SK-N-SH (cell line): ENCODE data around the gene TUBB3. TPM values are rescaled to one million over a fixed set of nuclear protein-coding genes. Genes with fewer than 3 reads are reported as not detected.

Source experiments
- CTCF ChIA-PET: fragments of 300-600, 350-600 bp; formaldehyde crosslinking; extraction: SDS; loops from one replicate; lab custom pipeline; 2021; lab: Yijun Ruan, JAX
- POLR2A ChIA-PET: fragments of 350-600 bp; sonication (Branson Sonifier 250); formaldehyde crosslinking; extraction: SDS; loops from one replicate; lab custom pipeline; 2020; ENCODE audit warnings: antibody characterized with exemption, inconsistent platforms; lab: Yijun Ruan, JAX
- DNase-seq: peaks from one replicate; pipeline ENCODE4 v3.0.0; 2012
- H2AFZ ChIP-seq: fragments of 200-600 bp; sonication (generic); 2 replicates; pipeline ENCODE4 v1.8.1; 2016; ENCODE audit warnings: antibody characterized with exemption, mild to moderate bottlenecking, low read depth
- H3F3A ChIP-seq: fragments of 200-600 bp; sonication (generic); replicated peaks from 2 replicates; pipeline ENCODE3; 2016; ENCODE audit warnings: antibody characterized with exemption, mild to moderate bottlenecking; ENCODE audit not compliant: insufficient read depth
- H3K27ac ChIP-seq, 2 experiments: fragments of 200-500 bp in 1 of 2; fragments of 200-600 bp in 1 of 2; sonication (Bioruptor generic) in 1 of 2; sonication (generic), shearing (Covaris generic) in 1 of 2; 2 replicates each; pipeline versions ENCODE4 v1.5.1 to v1.6.1; 2014 to 2016; ENCODE audit warnings: low read depth in 2 of 2, inconsistent platforms in 1 of 2, low read length in 1 of 2, mild to moderate bottlenecking in 1 of 2, mixed read lengths in 1 of 2
- H3K27me3 ChIP-seq: fragments of 200-600 bp; sonication (generic), shearing (Covaris generic); 2 replicates; pipeline ENCODE4 v1.6.1; 2016; ENCODE audit warnings: mixed run types; ENCODE audit not compliant: insufficient read depth
- H3K36me3 ChIP-seq, 2 experiments: fragments of 200-500 bp in 1 of 2; fragments of 200-600 bp in 1 of 2; sonication (Bioruptor generic) in 1 of 2; sonication (generic) in 1 of 2; replicated peaks in 1 of 2; 2 replicates each; pipeline versions ENCODE3 to v1.5.1; 2014 to 2016; ENCODE audit warnings: low read length in 1 of 2, mild to moderate bottlenecking in 1 of 2; ENCODE audit not compliant: insufficient read depth in 2 of 2, control insufficient read depth in 1 of 2
- H3K4me1 ChIP-seq, 2 experiments: fragments of 200-500 bp in 1 of 2; fragments of 200-600 bp in 1 of 2; sonication (Bioruptor generic) in 1 of 2; sonication (generic), shearing (Covaris generic) in 1 of 2; 2 replicates each; pipeline versions ENCODE4 v1.5.1 to v1.6.1; 2014 to 2016; ENCODE audit warnings: low read depth in 1 of 2, low read length in 1 of 2, mixed run types in 1 of 2; ENCODE audit not compliant: insufficient read depth in 2 of 2, control insufficient read depth in 1 of 2
- H3K4me2 ChIP-seq: fragments of 200-600 bp; sonication (generic), shearing (Covaris generic); 2 replicates; pipeline ENCODE4 v1.6.1; 2017; ENCODE audit warnings: mixed run types
- H3K4me3 ChIP-seq, 2 experiments: fragments of 200-500 bp in 1 of 2; fragments of 200-600 bp in 1 of 2; sonication (Bioruptor generic) in 1 of 2; sonication (generic), shearing (Covaris generic) in 1 of 2; 2 replicates each; pipeline versions ENCODE4 v1.5.1 to v1.8.1; 2014 to 2016; ENCODE audit warnings: low read depth in 2 of 2, inconsistent platforms in 1 of 2, low read length in 1 of 2, mild to moderate bottlenecking in 1 of 2, mixed read lengths in 1 of 2, moderate library complexity in 1 of 2
- H3K79me2 ChIP-seq: fragments of 200-600 bp; sonication (generic); 2 replicates; pipeline ENCODE4 v1.8.1; 2017; ENCODE audit warnings: mild to moderate bottlenecking; ENCODE audit not compliant: insufficient read depth
- H3K9ac ChIP-seq: fragments of 200-600 bp; sonication (generic); 2 replicates; pipeline ENCODE4 v1.6.1; 2017; ENCODE audit warnings: mixed run types
- H3K9me2 ChIP-seq: fragments of 200-600 bp; sonication (generic); 2 replicates; pipeline ENCODE4 v1.6.1; 2017; ENCODE audit warnings: mixed run types
- H3K9me3 ChIP-seq: fragments of 200-600 bp; sonication (generic); 2 replicates; pipeline ENCODE4 v1.6.1; 2017; ENCODE audit warnings: mixed run types, mild to moderate bottlenecking, moderate library complexity
- H4K20me1 ChIP-seq: fragments of 200-600 bp; sonication (generic); 2 replicates; pipeline ENCODE4 v1.6.1; 2017; ENCODE audit warnings: mild to moderate bottlenecking, mixed run types; ENCODE audit not compliant: insufficient read depth
- CHD2 ChIP-seq: fragments of 150-350 bp; IDR thresholded peaks from 2 replicates; pipeline ENCODE4 v1.6.1; 2018; ENCODE audit warnings: low read length; ENCODE audit not compliant: partially characterized antibody
- ELF1 ChIP-seq: IDR thresholded peaks from 2 replicates; pipeline ENCODE4 v1.4.0; 2012
- FOSL2 ChIP-seq: IDR thresholded peaks from 2 replicates; pipeline ENCODE4 v1.4.0; 2012; ENCODE audit warnings: low read depth, mild to moderate bottlenecking, moderate library complexity, borderline replicate concordance
- FOXM1 ChIP-seq: IDR thresholded peaks from 2 replicates; pipeline ENCODE4 v1.4.0; 2012; ENCODE audit warnings: low read depth, mild to moderate bottlenecking
- GATA2 ChIP-seq: sonication (generic); formaldehyde crosslinking; IDR thresholded peaks from 2 replicates; pipeline ENCODE4 v1.5.0; 2020; ENCODE audit warnings: mild to moderate bottlenecking, missing genetic modification reagents
- NRF1 ChIP-seq: IDR thresholded peaks from 2 replicates; pipeline ENCODE4 v1.6.1; 2012; ENCODE audit warnings: low read depth, mild to moderate bottlenecking, low read length
- SIN3A ChIP-seq: IDR thresholded peaks from 2 replicates; pipeline ENCODE4 v1.6.1; 2012; ENCODE audit warnings: low read depth, mild to moderate bottlenecking, low read length, moderate library complexity, borderline replicate concordance
- WGBS: methylation state at CpG from one replicate; pipeline ENCODE4 v1.1.6; 2017; ENCODE audit warnings: low lambda C conversion rate; 5-methylcytosine and 5-hydroxymethylcytosine counted together
- polyA plus RNA-seq, 3 experiments: library from polyadenylated mRNA; depleted of rRNA; stranded (reverse); fragments of >200 nt; gene quantifications; 2 replicates each; pipeline ENCODE4 v1.2.3, GENCODE V29; 2012
- TF ChIP-seq, protein P1 (sequence below): fragments of 150-350 bp; IDR thresholded peaks from 2 replicates; pipeline ENCODE4 v1.6.1; 2016; ENCODE audit warnings: mild to moderate bottlenecking, low read depth, low read length

TUBB3 gene
- polyA plus RNA-seq, 1 of the 3 experiments (the other 2 are of a cell fraction): 428 TPM

DNA sequence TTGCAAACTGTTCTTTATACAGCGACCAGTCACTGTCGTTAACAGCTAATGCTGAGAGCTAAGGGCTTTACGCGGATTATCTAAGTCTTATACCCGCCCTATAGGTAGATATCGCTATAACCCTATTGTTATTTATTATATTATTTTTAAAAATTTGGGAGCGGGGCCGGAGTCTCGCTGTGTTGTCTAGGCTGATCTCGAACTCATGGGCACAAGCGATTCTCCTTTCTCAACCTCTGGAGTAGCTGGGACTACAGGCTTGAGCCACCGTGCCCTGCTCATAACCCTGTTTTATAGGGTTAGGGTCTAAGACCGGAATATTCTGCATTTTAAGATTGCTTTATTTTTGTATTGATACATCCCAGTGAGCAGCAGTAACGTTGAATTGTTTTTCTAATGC is 50.1 kb downstream of the TUBB3 start:
- WGBS: 9% methylated on average over 14 of the region's 14 CpGs
- CTCF ChIA-PET: interaction anchor here (0.6 to 3.7 kb wide), 7 partner anchors 18 to 109 kb away, joined by 3 to 18 read pairs (median 4); partner anchors contain the start of genes DBNDD1 and DEF8
- POLR2A ChIA-PET: interaction anchor here (1.0 to 2.7 kb wide), 4 partner anchors 32 to 63 kb away, joined by 3 to 24 read pairs (median 5); partner anchors contain the start of gene TUBB3

DNA sequence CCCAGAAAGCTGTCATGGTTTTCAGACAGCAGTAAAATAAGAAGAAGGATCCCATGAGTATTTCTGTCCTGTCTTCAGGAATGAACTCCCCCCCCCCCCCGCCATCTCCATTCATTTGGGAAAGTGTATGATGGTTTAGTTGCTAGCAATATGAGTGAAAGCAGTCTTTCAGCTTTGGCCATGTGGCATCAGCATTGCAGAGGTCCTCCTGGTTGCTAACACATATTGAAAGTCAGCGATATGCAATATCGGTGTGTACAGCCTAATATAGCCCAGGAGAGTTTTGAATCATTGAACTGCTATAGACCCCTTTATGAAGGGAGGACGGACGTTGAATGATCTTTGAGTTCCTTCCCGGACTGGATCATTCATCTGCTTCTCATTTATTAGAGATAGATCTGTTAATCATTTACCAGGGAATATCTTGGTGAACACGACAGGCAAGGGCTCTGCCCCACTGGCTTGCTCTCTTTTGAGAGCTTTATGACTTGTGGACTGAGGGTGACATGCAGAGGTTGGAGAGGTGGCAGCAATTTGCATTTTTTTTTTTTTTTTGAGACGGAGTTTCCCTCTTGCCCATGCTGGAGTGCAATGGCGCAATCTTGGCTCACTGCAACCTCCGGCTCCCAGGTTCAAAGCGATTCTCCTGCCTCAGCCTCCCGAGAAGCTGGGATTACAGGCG is 50.7 kb downstream of the TUBB3 start:
- no peak for DNase-seq
- Histone ChIP-seq H3K27me3 (no peaks in the 10 kb centered on the region), H3K4me3 (peak overlapping the region; percentile 76 to 100), H3K36me3 (peaks cover 6 to 15% of the 10 kb centered on the region in 2 experiments), H3K4me1 (peaks cover 7 to 23% of the 10 kb centered on the region in 2 experiments; a peak in 3 of 4 replicates), H3K9me3 (no peaks in the 10 kb centered on the region), H3K79me2 (peaks cover 84% of the 10 kb centered on the region), H3K27ac (no peak overlapping the region), H3K9me2 (no peaks in the 10 kb centered on the region), H4K20me1 (peaks cover 5% of the 10 kb centered on the region; the same call in 1 of the 2 replicates), H3K4me2 (peak overlapping the region; percentile 97), H3K9ac (peak overlapping the region; percentile 98; the same call in 1 of the 2 replicates), H3F3A (peaks cover 2% of the 10 kb centered on the region), H2AFZ (no peak overlapping the region)
- POLR2A ChIA-PET: interaction anchor here (1.1 to 2.7 kb wide), 2 partner anchors 31 to 51 kb away, joined by 3 to 24 read pairs; partner anchors contain the start of gene TUBB3
- 87% methylated on average over 13 of the region's 13 CpGs for WGBS
- CTCF ChIA-PET: interaction anchor here (0.9 to 3.7 kb wide), 4 partner anchors 26 to 45 kb away, joined by 3 to 18 read pairs (median 4); partner anchors contain the start of genes DBNDD1 and DEF8
- no peak for TF ChIP-seq FOSL2

More for the DNA sequence above, 50.1 kb downstream of the TUBB3 start:
- peaks cover 78% of the 10 kb centered on the region for H3K79me2 ChIP-seq
- peaks cover 5% of the 10 kb centered on the region; the same call in 1 of the 2 replicates for H4K20me1 ChIP-seq
- no peak for DNase-seq
- TF ChIP-seq, protein P1, sequence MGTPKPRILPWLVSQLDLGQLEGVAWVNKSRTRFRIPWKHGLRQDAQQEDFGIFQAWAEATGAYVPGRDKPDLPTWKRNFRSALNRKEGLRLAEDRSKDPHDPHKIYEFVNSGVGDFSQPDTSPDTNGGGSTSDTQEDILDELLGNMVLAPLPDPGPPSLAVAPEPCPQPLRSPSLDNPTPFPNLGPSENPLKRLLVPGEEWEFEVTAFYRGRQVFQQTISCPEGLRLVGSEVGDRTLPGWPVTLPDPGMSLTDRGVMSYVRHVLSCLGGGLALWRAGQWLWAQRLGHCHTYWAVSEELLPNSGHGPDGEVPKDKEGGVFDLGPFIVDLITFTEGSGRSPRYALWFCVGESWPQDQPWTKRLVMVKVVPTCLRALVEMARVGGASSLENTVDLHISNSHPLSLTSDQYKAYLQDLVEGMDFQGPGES: no peak
- TF ChIP-seq GATA2 (CRISPR knock-in tag) (no peak), FOXM1 (no peak)
- TF ChIP-seq, all 33 proteins: peak for 0
- Histone ChIP-seq H3K9me3 (no peaks in the 10 kb centered on the region), H3K9ac (peak overlapping the region; percentile 98), H3K9me2 (no peaks in the 10 kb centered on the region), H3K27me3 (no peaks in the 10 kb centered on the region), H3K36me3 (peaks cover 6 to 13% of the 10 kb centered on the region in 2 experiments), H2AFZ (peak overlapping the region; percentile 99), H3F3A (peaks cover 7% of the 10 kb centered on the region), H3K4me3 (peak overlapping the region; percentile 76 to 100), H3K4me1 (peaks cover 7 to 23% of the 10 kb centered on the region in 2 experiments; a peak in 3 of 4 replicates), H3K4me2 (peak overlapping the region; percentile 97), H3K27ac (peak overlapping the region; percentile 73 to 94; a peak in 3 of 4 replicates)

DNA sequence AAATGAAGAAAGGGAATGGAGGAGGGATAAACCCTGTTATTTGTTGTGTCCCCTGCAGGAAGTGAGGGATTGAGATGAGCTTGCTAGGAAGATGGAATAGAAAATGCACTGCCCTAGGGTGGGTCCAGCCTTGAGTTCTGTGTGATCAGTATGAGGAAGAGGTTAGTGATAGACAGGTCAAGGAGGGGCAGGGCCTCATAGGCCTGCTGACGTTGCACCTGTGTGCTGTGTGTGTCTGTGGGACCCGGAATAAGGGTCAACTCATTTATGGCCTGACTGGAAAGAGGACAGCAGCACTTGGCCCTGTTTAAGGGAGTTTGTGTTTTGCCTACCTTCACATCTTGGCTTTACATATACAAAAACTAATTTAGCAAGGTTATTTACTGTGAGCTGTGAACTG is 51.7 kb downstream of the TUBB3 start:
- H3K27ac ChIP-seq: no peak overlapping the region
- H4K20me1 ChIP-seq: peaks cover 5% of the 10 kb centered on the region; the same call in 1 of the 2 replicates
- TF ChIP-seq FOXM1 (no peak), CHD2 (no peak), SIN3A (no peak), NRF1 (no peak), ELF1 (no peak)
- H3K27me3 ChIP-seq: no peaks in the 10 kb centered on the region
- WGBS: 91% methylated on average over 2 of the region's 2 CpGs
- H3F3A ChIP-seq: no peaks in the 10 kb centered on the region
- no peaks in the 10 kb centered on the region for H3K9me2 ChIP-seq
- ChIA-PET POLR2A (interaction anchor here (0.6 to 0.8 kb wide), 2 partner anchors 18 to 51 kb away, joined by 3 to 4 read pairs; no protein-coding TSS in a partner anchor), CTCF (interaction anchor here (3.7 kb wide), 1 partner anchor 44 kb away, joined by 18 read pairs; the partner anchor contains the start of gene DBNDD1)
- H3K4me3 ChIP-seq: no peak overlapping the region
- H2AFZ ChIP-seq: no peak overlapping the region
- peaks cover 92% of the 10 kb centered on the region for H3K79me2 ChIP-seq
- no peak overlapping the region for H3K4me2 ChIP-seq
- peaks cover 7 to 20% of the 10 kb centered on the region in 2 experiments for H3K36me3 ChIP-seq
- H3K4me1 ChIP-seq: peaks cover 7 to 23% of the 10 kb centered on the region in 2 experiments; a peak in 3 of 4 replicates
- no peak overlapping the region for H3K9ac ChIP-seq
- no peak for DNase-seq
- H3K9me3 ChIP-seq: no peaks in the 10 kb centered on the region
